OCI-M1 (cell line): ENCODE data around the gene VPS41.
"Not testable (repeated sequence)": the region's sequence is repeated elsewhere in the genome, so short reads cannot be mapped to it uniquely, and the experiment has no call there.

Experiments used
- DNase-seq: peaks from one replicate; lab custom pipeline; 2025; lab: John Stamatoyannopoulos, UW

Gene VPS41

DNA sequence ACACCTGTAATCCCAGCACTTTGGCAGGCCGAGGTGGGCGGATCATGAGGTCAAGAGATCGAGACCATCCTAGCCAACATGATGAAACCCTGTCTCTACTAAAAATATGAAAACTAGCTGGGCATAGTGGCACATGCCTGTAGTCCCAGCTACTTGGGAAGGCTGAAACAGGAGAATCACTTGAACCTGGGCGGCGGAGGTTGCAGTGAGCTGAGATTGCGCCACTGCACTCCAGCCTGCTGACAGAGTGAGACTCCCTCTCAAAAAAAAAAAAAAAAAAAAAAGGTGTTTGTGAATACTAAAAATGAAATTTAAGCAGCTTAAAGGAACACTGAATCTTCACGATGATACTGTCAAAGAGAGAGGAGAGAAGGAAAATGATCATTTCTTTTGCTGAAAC is 54.0 kb downstream of the VPS41 start:
- not testable (repeated sequence) for DNase-seq

DNA sequence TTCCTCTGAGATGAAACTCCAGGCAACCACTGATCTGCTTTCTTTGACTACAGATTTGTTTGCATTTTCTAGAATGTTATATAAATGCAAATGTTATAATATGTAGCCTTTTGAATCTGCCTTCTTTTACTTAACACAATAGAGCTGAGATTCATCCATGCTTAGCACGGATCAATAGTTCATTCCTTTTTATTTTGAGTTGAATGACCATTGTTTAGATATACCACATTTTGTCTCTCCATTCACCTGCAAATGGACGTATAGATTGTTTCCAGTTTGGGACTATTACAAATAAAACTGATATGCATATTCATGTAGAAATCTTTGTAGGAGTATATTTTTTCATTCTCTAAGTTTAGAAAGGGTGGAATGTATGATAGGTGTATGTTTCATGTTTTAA is 57.7 kb downstream of the VPS41 start:
- DNase-seq: no peak

DNA sequence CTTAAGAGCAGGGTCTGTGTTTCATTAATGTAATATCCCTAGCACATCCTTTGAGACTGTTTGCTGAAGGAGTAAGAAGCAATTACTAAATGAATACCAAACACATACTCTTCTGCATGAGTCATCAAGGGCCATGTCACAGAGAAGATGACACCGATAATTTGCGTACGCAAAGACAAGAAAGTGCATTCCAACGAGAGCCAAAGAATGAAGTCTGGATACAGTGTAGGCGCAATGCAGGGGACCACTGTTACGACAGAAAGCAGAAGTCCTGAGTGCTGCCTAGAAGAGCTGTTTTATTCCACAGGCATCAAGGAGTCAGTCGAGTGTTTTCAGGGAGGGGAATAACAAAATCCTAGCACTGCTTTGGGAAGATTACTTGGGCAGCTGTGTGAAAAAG is 62.7 kb downstream of the VPS41 start:
- no peak for DNase-seq

DNA sequence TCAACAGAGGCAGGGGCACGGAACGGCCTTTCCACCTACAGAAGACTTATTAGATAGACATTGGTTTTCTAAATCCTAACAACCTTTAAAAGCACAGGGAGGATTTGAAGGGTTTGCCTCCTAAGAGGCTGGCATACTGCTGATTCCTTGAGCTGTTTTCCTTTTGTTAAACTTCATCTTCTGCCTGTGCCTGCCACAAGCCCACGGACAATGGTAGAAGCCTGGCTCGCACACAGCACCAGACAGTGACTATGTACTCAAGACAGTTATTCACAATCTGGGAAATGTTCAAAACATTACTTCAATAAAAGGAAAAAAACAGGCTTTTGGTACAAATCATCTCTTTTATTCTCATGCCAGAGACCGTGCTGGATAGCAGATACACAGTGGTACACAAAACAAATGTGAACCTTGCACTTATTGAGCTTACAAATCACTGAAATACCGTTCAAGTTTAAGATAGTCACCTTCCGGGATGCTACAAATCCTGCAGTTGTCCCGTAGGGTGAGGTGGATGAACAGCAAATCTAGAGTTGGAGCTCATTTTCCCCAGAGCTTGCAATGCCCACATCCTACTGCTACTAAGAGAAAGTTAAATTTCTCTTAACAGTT is 63.9 kb downstream of the VPS41 start:
- DNase-seq: no peak

DNA sequence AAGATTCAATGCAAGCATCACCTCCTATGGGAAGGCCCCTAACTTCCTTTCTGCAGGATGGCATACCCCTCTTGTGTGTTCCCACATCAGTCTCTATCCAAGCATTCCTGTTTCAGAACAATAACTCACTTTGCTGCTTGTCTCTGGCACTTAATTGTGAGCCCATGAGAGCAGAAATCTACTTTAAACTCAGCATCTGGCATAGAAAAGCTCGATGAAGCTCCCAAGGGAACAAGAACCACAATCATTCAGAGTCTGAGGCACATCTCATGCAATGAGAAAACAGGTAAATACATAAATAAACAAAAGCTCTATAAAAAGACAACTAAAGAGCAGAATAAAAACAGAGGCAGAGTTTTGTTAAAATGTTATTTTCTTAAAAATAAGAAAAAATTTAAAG is 66.2 kb downstream of the VPS41 start:
- no peak for DNase-seq

DNA sequence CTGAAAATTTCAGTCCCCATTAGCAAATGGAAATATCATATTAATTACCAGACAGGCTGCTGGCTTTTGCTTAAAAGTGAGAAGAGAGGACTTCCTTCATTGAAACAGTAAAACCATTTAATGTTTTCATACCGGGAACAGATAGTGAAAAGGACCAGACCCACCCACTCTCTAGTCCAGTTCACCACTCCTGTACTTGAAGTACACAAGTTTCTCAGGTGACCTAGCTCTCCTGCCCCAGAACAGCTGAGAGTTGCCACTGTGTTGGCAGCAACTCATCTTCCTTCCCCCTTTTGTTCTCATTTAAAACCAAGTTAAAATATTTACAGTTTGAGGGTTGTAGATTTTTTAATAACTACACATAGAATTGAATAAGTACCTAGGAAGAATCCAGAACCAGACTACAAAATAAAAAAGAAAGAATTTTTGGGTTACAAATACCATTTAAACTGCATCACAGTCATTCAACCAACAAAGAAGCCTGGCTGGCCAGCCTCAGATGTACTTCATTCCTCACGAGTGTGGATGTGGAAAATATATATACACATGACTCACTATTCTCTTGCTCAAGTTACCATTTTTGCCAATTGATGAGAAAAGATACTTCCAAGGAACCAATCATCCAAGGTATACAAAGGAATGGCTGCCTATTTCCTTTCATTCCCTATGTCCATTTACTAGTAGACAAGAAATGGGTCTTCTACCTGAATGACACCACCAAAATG is 68.1 kb downstream of the VPS41 start:
- DNase-seq: no peak

DNA sequence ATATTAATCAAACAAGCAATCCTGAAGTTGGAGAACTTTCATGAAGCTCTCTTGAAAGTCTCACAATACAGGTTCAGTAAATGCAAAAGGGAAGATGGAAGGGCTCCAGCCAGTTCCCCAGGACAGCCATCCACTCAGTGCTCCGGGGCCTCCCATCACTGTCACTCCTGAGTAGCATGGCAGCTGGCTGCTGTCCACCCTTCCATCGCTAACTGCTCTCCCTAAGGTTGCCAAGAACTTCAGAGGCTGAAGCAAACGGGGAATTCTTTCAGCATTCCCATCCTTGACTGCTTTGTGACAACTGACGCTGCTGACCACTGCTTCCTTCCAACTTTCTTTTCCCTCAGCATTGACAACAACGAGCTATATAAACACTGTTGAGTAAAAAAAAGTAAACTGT is 69.1 kb downstream of the VPS41 start:
- DNase-seq: no peak

DNA sequence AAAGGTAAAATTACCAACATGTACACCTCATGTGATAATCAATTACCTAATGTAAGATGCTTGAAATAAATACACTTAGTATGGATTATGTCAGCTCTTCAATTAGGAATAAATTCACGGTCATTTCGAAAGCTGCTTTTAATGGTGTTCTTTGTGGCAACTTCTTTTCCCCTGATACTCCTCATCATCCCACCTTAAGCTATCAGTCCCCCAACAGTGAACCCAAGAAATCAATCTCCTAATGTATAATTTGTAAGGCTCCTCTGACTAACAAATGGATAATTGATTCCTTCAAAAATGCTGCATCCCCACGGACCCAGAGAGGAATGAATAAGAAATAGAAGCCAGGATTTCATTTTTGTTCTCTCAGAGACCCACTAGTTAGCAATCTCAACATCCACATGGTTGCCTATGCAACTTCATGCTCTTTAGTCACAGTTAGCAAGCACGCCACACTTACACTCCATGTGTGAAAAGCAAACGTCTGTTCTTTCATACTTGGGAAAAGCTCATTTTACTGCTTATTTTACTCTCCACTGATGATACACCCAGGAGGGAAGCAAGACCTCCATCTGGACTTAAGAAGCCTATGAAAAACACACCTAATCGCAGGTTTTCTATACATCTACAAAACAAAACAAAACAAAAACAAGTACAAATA is 70.1 kb downstream of the VPS41 start:
- DNase-seq: no peak

DNA sequence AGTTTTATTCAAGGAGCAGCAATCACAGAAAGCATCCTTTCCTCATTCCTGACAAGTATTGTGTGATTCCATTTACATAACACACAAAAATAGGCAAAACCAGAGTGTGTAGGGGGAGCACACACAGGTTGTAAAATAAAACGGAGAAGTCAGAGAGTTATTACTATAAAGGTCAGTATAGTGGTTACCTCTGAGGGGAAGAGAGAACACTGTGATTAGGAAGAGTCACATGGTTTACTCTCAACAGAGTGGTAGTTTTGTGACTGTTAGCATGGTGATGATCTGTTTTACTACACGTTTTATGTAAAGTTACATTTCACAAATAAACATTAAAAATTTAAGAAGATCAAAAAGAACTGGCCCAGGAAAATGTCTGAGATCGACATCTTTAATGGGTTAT is 74.6 kb downstream of the VPS41 start:
- DNase-seq: no peak

DNA sequence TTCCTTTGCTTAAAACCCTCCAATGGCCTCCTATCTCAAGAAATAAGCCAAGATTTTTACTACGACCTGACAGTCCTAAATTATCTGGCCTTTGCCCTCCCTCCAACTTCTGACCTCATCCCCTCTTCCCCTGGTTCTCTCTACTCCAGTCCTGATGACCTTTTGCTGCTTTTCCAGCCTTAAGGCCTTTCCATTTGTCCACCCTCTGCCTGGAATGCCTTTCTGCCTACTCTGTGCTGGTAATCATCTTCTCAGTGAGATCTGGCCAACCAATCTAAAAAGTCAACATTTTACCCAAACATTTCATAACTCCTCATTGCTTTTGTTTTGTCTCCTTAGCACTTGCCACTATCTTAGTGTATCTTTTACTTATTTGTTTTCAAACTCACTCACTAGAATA is 75.7 kb downstream of the VPS41 start:
- no peak for DNase-seq

DNA sequence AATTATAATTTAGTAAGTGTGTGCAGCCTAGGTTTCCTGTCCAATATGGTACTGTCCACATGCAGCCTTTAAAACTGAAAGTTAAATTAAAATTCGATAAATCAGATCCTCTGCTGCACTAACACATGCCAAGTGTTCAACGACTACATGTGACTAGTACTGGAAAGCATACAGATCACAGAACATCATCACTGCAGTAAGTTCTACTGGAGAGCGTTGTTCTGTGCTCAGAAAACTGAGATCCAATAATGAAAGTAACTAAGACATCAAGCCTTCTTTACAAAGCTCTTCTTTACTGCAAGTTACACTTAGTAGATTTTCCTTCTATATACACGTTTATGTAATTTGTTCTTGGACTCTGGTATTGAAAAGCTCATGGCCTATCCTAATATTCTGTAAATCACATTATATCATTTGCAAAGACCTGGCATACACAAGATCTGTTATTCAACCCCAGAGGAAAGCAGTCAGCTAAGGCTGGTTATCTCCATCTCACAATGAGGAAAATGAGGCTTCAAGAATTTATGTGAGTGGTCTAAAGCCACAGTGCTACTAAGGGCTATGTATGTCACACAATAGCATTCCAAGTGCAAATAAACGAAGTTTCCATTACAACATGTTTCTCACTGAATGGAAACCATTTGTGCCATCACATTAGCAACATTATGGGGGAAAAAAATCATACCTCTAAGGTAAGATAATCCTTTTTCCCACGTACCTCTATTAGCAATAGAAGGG is 77.6 kb downstream of the VPS41 start:
- peak; percentile 2 for DNase-seq

DNA sequence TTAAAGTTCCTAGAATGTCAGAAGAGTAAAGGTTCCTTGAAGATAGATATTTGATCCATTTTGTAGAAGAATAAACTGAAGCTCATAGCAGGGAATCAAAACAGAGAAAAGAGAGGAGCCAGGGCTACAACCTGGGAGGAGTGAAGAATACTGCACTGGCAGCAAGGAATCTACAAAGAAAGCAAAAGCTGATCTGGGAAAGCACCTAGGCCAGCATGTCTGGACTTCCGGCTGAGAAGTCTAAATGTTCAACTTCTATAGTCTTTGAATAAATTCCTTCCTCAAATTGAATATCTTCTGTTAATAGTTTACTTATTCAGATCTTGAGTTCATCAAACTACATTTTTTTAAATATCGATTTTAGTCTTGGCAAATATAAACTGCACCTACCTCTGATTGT is 78.2 kb downstream of the VPS41 start:
- DNase-seq: no peak

DNA sequence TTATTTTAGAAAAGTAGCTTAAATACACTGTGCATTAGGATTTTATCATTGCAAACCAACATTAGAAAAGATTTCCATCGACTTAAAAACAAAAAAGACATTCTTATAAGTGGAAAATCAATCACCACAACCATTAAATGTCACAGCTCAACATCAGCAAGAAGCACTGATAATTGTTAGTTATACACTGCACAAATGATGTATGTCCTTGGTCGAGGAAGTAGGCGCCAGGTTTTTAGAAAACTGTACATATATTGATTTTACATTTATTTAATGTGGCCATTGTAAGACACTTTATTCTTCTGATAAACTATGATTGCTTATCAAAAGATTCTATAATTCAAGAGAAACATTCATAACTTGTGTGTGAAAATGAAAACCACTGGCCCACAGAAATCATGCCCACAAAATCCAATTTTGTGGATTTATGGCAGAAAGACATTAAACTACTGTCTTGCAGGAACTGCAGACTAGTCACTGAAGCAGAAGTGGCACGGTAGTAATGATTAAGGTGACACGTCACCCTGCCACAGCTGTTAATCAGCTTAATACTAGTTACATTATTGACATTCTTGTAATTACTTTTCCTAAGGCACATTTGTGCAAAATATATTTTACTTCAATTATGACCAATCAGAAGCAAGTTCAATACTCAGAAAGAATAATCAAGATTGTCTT is 79.4 kb downstream of the VPS41 start:
- no peak for DNase-seq

DNA sequence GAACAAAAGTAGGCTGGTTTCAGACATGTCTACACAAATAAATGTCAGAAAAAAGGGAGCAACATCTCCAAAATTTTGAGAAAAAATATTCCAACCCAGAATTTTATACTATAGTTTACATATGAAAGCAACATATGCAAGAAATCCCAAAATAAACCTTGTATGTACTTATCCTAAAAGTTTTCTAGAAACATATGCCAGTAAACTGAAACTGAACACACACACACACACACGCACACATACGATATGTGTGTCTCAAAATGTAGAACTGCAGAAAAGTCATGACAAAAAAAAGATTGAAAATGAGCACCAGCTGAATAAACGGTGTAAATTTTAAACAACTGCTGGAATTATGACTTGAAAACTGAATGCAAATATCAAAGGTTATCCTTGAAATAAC is 81.0 kb downstream of the VPS41 start:
- no peak for DNase-seq

DNA sequence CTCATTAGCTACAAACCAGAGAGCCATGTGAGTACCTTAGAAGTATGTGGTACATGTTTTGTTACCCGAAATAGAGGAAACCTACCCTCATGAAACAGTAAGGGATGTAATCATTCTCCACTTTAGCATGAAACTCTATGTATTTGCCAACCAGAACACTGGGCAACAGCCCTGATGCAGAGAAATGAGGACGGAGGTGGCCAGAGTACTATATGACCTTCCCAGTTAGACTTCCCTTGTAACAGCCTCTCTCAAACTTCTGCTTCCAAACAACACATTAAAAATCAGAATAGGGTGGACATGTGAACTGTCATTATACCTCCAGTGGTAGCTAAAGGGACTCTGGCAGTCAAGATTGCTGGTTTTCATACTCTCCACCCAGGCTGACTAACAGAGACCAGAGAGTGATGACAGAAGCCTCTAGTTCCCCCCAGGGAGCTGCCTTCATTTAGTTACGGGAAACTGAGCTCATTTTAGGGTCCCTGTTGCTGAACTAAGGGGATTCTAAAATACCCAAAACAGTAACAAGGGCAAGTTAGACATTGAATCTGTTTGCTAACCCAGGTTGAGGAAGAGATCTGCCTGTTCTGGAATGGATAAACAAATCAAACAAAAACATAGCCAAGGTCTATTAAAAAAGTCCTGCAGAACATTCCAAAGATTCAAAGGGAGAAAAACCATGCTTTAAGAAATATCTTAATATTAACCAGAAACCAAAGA is 83.1 kb downstream of the VPS41 start:
- DNase-seq: no peak

DNA sequence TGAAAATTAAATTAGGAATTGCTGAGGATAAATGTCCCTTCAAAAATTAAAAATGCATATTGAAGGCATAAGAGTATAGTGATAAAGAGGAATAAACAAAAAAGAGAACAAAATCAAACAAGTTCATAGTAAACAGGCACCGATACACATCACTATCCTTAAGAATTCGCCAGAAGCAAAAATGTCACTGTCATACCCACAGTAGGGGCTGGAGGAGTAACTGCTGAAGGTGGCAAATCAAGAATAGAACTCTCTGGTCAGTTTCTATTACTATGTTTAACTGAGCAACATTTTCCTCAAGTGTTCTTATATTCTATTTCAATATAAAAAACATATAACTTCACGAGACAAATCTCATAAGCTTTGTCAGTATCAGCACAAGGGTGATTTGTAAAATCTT is 84.0 kb downstream of the VPS41 start:
- DNase-seq: no peak

DNA sequence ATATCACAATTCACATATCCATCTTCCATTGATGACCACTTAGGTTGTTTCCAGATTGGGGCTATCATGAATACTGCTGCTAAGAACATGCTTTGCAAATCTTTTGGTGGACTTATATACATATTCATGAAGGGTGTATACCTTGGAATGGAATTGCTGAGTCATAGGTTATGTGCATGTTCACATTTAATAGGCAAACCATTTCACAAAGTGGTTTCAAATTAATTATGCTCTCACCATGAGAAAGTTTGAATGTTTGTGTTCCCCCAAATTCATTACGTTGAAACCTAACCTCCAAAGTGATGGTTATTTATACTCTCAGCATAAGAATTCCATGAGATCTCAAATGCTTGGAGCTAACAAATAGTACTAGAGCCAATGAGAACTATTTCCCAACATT is 86.4 kb downstream of the VPS41 start:
- DNase-seq: peak; percentile 2

DNA sequence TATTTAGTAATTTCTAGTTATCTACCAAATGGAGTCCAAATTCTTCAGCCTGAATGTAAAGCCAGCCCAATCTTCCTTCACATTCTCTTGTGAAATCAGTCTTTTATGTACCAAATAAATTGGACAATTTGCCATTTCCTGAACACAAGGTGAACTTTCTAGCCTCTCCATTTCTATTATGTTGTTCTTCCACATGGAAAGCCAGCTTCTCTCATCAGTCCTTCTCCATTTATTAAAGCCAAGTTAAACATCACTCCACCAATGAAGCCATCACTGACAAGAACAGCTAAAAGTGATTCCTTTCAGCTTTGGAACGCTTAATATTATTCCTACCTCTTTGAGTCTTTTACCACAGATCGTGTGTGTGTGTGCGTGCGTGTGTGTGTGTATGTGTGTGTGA is 88.4 kb downstream of the VPS41 start:
- no peak for DNase-seq

DNA sequence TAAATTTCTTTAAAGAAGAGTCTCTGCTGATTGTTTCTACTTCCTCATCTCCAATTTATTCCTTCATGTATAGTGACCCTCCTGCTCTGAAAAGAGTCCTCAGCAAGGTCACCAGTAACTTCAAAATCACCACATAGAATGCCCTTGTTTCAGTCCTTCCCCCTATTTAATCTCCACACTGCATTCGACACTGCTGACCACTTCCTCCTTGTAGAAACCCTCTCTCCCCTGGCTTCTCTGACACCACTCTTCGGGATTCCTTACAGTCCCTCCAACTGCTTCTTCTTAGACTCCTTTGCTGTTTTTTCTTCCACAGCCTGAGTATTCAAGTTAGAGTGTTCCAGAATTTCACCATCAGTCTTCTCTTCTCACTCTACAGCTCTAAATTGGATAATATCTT is 89.5 kb downstream of the VPS41 start:
- peak; percentile 79 for DNase-seq

DNA sequence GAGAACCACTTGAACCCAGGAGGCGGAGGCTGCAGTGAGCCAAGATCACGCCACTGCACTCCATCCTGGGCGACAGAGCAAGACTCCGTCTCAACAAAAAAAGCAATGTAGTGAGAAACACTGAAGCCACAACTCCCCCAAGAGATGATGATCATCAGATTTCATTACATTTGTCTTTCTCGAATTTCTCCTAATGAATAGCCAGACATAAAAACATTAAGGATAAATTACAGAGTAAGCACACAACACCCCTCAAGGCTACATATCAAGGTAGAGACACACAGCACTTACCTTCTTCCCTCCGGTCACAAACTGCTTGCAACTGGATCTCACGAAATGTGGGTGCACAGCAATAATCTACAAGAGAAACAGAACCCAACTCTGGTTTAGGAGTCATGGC is 91.5 kb downstream of the VPS41 start:
- no peak for DNase-seq

DNA sequence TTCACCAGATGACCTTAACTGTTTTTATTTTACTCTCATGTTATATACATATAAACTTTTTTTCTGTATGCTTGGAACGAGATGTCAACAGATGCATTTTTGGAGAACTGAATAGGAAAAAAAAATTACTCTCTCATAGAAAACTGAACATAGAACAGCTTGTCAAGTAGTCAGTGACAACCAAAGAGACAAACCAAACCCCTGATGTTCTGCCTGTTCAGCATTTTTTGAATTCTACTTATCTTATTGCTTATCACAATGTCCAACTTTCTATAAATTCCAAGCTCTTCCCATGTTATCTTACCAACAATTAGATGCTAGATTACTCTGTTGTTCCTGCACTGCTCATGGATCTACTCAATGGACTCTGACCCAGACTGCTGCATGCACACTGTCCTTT is 95.2 kb downstream of the VPS41 start:
- DNase-seq: no peak

DNA sequence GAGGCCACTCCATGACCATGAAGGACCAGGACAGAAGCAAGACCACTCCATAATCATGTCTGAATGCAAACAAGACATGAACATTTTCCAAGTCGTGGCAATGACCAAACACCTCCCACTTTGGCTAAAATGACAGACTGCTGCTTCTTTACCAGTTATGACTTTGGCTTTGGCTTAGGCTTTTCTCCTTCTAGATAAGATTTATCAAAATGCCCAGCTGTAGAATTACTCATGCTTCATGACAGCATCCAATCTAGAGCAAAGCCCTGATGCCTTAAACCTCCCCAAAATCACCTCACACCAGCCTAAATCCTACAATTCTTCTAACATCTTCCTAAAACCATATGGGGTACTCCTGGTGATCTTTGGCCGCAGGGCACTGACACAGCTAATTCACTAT is 102.1 kb downstream of the VPS41 start:
- DNase-seq: peak; percentile 72
